ENCODE measurements around the gene TSC22D4. TPM values are rescaled to one million over a fixed set of nuclear protein-coding genes. Genes with fewer than 3 reads are reported as not detected.

TSC22D4 gene
- polyA plus RNA-seq, 1 of the 3 experiments (the other 2 are of a cell fraction) = 32.7 TPM

- CTCF ChIA-PET = interaction anchor here (0.8 to 8.1 kb wide), 13 partner anchors 8 to 248 kb away, joined by 3 to 152 read pairs (median 5); partner anchors contain the start of genes AGFG2, EPO, POP7 and SPACDR
These were observed 1.8 kb downstream of the TSC22D4 start for GRCh38 chr7:100476903-100477870.

GRCh38 chr7:100476101-100476780, 2.8 kb downstream of the TSC22D4 start:
- CTCF ChIA-PET = interaction anchor here (1.0 to 8.1 kb wide), 9 partner anchors 7 to 376 kb away, joined by 3 to 152 read pairs (median 10); partner anchors contain the start of genes AGFG2 and SLC12A9
- no peak overlapping the region for H3K27ac ChIP-seq (ENCODE audit: low read depth in 2 of 2, low read length in 1 of 2)
- peak overlapping the region; percentile 89; the same call in 1 of the 2 replicates for H3K9ac ChIP-seq
- POLR2A ChIA-PET = no interaction called here
- WGBS (ENCODE audit: low lambda C conversion rate) = 59% methylated on average over 6 of the region's 6 CpGs
- H3F3A ChIP-seq (replicated peaks; ENCODE audit: insufficient read depth) = peaks cover 4% of the 10 kb centered on the region
- TF ChIP-seq RXRA (IDR thresholded peaks at IDR 0.05; ENCODE audit: borderline replicate concordance, low read depth) (no peak), FOXJ3 (CRISPR knock-in tag; IDR thresholded peaks at IDR 0.05) (no peak), IRF3 (IDR thresholded peaks at IDR 0.05; ENCODE audit: low read depth, low read length) (no peak), YY1 (IDR thresholded peaks at IDR 0.05; ENCODE audit: low read depth) (no peak), TAF1 (IDR thresholded peaks at IDR 0.05; ENCODE audit: borderline replicate concordance, low read depth, low read length) (no peak), NRF1 (IDR thresholded peaks at IDR 0.05; ENCODE audit: low read depth, low read length) (no peak), NFIC (IDR thresholded peaks at IDR 0.05; ENCODE audit: borderline replicate concordance) (no peak), EZH2phosphoT487 (IDR thresholded peaks at IDR 0.05; ENCODE audit: borderline replicate concordance, low read depth) (no peak)
- TF ChIP-seq, protein P1, sequence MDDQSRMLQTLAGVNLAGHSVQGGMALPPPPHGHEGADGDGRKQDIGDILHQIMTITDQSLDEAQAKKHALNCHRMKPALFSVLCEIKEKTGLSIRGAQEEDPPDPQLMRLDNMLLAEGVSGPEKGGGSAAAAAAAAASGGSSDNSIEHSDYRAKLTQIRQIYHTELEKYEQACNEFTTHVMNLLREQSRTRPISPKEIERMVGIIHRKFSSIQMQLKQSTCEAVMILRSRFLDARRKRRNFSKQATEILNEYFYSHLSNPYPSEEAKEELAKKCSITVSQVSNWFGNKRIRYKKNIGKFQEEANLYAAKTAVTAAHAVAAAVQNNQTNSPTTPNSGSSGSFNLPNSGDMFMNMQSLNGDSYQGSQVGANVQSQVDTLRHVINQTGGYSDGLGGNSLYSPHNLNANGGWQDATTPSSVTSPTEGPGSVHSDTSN (IDR thresholded peaks at IDR 0.05) = no peak
- no peaks in the 10 kb centered on the region for H3K9me3 ChIP-seq
- H3K36me3 ChIP-seq (replicated peaks in 1 of 2; ENCODE audit: control insufficient read depth in 1 of 2, insufficient read depth in 2 of 2, low read length in 1 of 2) = peaks cover 5 to 14% of the 10 kb centered on the region in 2 experiments
- H3K27me3 ChIP-seq (ENCODE audit: insufficient read depth) = no peaks in the 10 kb centered on the region
- DNase-seq = peak; percentile 31
- H3K79me2 ChIP-seq (ENCODE audit: insufficient read depth) = peaks cover 42% of the 10 kb centered on the region
- peaks cover 16 to 22% of the 10 kb centered on the region in 2 experiments; a peak in 3 of 4 replicates for H3K4me1 ChIP-seq (ENCODE audit: control insufficient read depth in 1 of 2, insufficient read depth in 2 of 2, low read depth in 1 of 2, low read length in 1 of 2)
- H4K20me1 ChIP-seq (ENCODE audit: insufficient read depth) = peaks cover 15% of the 10 kb centered on the region; the same call in 1 of the 2 replicates
- H3K4me3 ChIP-seq (ENCODE audit: low read depth in 2 of 2, low read length in 1 of 2) = 0 out of 4 replicates have a peak overlapping the region, but pooled peaks of 1 of the 2 experiments have one; percentile 99
- peak overlapping the region; percentile 99 for H3K4me2 ChIP-seq
- no peak overlapping the region for H2AFZ ChIP-seq (ENCODE audit: low read depth)
- no peaks in the 10 kb centered on the region for H3K9me2 ChIP-seq

More at GRCh38 chr7:100476903-100477870, 1.8 kb downstream of the TSC22D4 start:
- peaks cover 42% of the 10 kb centered on the region for H3K79me2 ChIP-seq (ENCODE audit: insufficient read depth)
- no peak overlapping the region for H3K27ac ChIP-seq (ENCODE audit: low read depth in 2 of 2, low read length in 1 of 2)
- peaks cover 15% of the 10 kb centered on the region; the same call in 1 of the 2 replicates for H4K20me1 ChIP-seq (ENCODE audit: insufficient read depth)
- peaks cover 16 to 22% of the 10 kb centered on the region in 2 experiments; a peak in 3 of 4 replicates for H3K4me1 ChIP-seq (ENCODE audit: control insufficient read depth in 1 of 2, insufficient read depth in 2 of 2, low read depth in 1 of 2, low read length in 1 of 2)
- H2AFZ ChIP-seq (ENCODE audit: low read depth) = no peak overlapping the region
- peak overlapping the region; percentile 89; the same call in 1 of the 2 replicates for H3K9ac ChIP-seq
- no peaks in the 10 kb centered on the region for H3K9me3 ChIP-seq
- H3K4me3 ChIP-seq (ENCODE audit: low read depth in 2 of 2, low read length in 1 of 2) = peak overlapping the region; percentile 71 to 99
- H3K4me2 ChIP-seq = peak overlapping the region; percentile 99
- no peaks in the 10 kb centered on the region for H3K9me2 ChIP-seq
- no peaks in the 10 kb centered on the region for H3K27me3 ChIP-seq (ENCODE audit: insufficient read depth)
- H3F3A ChIP-seq (replicated peaks; ENCODE audit: insufficient read depth) = peaks cover 6% of the 10 kb centered on the region
- POLR2A ChIA-PET = interaction anchor here (1.1 kb wide), 1 partner anchor 13 kb away, joined by 3 read pairs; no protein-coding TSS in a partner anchor
- 82% methylated on average over 24 of the region's 30 CpGs for WGBS (ENCODE audit: low lambda C conversion rate)
- peak; percentile 61 for DNase-seq
- TF ChIP-seq, protein P2, sequence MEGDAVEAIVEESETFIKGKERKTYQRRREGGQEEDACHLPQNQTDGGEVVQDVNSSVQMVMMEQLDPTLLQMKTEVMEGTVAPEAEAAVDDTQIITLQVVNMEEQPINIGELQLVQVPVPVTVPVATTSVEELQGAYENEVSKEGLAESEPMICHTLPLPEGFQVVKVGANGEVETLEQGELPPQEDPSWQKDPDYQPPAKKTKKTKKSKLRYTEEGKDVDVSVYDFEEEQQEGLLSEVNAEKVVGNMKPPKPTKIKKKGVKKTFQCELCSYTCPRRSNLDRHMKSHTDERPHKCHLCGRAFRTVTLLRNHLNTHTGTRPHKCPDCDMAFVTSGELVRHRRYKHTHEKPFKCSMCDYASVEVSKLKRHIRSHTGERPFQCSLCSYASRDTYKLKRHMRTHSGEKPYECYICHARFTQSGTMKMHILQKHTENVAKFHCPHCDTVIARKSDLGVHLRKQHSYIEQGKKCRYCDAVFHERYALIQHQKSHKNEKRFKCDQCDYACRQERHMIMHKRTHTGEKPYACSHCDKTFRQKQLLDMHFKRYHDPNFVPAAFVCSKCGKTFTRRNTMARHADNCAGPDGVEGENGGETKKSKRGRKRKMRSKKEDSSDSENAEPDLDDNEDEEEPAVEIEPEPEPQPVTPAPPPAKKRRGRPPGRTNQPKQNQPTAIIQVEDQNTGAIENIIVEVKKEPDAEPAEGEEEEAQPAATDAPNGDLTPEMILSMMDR (IDR thresholded peaks at IDR 0.05) = peak; percentile 29
- TF ChIP-seq RCOR1 (IDR thresholded peaks at IDR 0.05; ENCODE audit: low read length) = no peak
- TF ChIP-seq, protein P3, sequence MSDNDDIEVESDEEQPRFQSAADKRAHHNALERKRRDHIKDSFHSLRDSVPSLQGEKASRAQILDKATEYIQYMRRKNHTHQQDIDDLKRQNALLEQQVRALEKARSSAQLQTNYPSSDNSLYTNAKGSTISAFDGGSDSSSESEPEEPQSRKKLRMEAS (IDR thresholded peaks at IDR 0.05; ENCODE audit: low read depth) = no peak
- H3K36me3 ChIP-seq (replicated peaks in 1 of 2; ENCODE audit: control insufficient read depth in 1 of 2, insufficient read depth in 2 of 2, low read length in 1 of 2) = peaks cover 5 to 14% of the 10 kb centered on the region in 2 experiments
